ENCODE data around the gene PDE4B.

DNA sequence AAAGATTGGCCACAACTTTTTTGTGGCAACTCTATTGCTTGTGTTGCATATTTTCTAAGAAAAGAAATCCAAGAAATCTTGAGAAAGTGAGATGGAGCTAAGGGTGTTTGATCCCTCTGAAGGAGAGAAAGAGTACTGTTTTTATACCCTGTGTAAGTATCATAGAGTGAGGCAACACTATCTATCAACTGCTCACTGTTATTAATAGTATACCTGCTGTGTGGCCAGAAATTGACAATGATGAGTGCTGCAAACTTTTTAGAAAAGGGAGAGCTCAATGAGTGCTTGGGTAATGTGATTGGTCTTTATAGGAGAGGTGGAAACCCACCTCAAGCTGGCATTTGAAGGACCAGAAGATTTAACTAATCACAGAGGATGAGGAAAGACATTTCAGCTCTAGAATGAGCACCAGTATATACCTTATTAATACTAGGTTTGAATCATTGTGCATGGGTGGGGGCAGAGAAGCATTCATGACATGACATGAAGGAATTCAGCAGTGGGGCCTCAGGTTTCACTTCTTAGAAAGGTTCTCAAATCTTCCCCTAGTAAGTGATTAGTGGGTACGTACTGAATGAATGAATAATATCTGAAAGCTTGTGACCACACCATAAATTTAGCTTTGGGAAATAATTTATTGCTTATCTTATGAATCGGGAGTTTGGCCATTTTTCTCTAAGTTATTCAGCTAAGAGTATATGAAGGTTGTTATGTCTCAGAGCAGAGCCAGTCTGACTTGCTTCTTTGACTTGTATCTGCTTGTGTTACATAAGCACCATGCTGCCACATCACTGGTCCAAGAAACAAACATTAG is 572.1 kb downstream of the PDE4B start:
- TF ChIP-seq, protein P1, sequence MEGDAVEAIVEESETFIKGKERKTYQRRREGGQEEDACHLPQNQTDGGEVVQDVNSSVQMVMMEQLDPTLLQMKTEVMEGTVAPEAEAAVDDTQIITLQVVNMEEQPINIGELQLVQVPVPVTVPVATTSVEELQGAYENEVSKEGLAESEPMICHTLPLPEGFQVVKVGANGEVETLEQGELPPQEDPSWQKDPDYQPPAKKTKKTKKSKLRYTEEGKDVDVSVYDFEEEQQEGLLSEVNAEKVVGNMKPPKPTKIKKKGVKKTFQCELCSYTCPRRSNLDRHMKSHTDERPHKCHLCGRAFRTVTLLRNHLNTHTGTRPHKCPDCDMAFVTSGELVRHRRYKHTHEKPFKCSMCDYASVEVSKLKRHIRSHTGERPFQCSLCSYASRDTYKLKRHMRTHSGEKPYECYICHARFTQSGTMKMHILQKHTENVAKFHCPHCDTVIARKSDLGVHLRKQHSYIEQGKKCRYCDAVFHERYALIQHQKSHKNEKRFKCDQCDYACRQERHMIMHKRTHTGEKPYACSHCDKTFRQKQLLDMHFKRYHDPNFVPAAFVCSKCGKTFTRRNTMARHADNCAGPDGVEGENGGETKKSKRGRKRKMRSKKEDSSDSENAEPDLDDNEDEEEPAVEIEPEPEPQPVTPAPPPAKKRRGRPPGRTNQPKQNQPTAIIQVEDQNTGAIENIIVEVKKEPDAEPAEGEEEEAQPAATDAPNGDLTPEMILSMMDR (IDR thresholded peaks at IDR 0.05; ENCODE audit: low read depth, low read length), result no peak
- TF ChIP-seq EZH2phosphoT487 (IDR thresholded peaks at IDR 0.05; ENCODE audit: low read depth), result no peak
